ENCODE measurements around the gene SYT6. TPM values are rescaled to one million over a fixed set of nuclear protein-coding genes. Genes with fewer than 3 reads are reported as not detected.

The SYT6 gene
- total RNA-seq, 2 experiments from 2014 or later = not detected

- ChIA-PET CTCF (ENCODE audit: unreplicated experiment) (no interaction called here), POLR2A (no interaction called here)
- BruUV-seq (replicated peaks) = no TSS peak
- Histone ChIP-seq H3K36me3 (ENCODE audit: insufficient read depth, low read length) (no peaks in the 10 kb centered on the region), H3K9me2 (ENCODE audit: insufficient read depth, low read length) (no peaks in the 10 kb centered on the region), H2AFZ (ENCODE audit: low read length) (no peak overlapping the region), H3K4me1 (ENCODE audit: insufficient read depth, low read length, poor library complexity, severe bottlenecking) (no peaks in the 10 kb centered on the region), H3K4me3 (ENCODE audit: low read depth, low read length, poor library complexity, severe bottlenecking) (no peak overlapping the region), H3K4me2 (ENCODE audit: low read length) (no peak overlapping the region), H3K79me2 (ENCODE audit: insufficient read depth, low read depth, low read length) (no peaks in the 10 kb centered on the region), H3K9me3 (ENCODE audit: low read length) (no peaks in the 10 kb centered on the region), H4K20me1 (ENCODE audit: insufficient read depth, low read length) (no peaks in the 10 kb centered on the region), H3K27ac (ENCODE audit: low read depth, low read length, poor library complexity, severe bottlenecking) (no peak overlapping the region)
- intact Hi-C loops (cut with micrococcal nuclease; ENCODE audit: unreplicated experiment) = no loop called here
- no peak for DNase-seq (ENCODE audit: low spot score)
- no peak for TF ChIP-seq EZH2phosphoT487 (IDR thresholded peaks at IDR 0.05; ENCODE audit: borderline replicate concordance, low read depth, low read length)
Observed at GRCh38 chr1:114114185-114115094, 39.2 kb downstream of the SYT6 start.

DNA sequence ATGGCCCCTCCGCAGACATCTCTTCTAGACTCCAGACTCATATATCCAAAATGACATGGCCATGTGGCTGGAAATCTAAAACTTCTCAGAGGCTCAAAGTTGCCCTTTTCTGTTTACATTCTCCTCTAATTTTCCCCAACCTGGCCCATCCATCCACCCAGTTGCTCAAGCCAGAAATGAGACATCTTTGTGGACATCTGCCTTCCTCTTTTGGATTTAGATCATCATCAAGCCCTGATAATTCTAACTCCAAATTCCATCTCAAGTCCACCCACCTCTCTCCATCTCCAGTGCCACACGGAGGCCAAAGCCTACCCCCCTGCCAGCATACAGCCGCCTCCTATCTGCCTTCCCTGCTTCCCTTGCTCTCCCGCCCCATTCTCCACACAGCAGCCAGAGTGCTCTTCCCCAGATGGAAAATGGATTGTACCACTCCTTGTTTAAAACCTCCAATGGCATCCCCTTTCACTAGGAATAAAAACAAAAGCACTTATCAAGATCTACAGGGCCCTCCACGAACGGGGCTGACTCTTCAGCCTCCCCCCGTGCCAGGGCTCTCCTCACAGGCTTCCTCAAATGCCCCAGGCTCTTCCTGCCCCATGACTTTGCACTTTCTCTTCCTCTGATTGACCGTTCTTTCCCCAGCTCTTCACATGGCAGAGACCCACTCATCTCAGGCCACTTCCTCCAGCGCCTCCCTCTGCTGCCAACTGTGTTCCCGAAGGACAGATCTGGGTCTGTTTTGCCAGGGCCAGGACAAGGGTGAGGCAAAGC lies 40.1 kb downstream of the SYT6 start:
- H3K4me2 ChIP-seq (ENCODE audit: low read length) = no peak overlapping the region
- BruUV-seq (replicated peaks) = no TSS peak
- CTCF ChIA-PET (ENCODE audit: unreplicated experiment) = no interaction called here

More for the DNA sequence above, 40.1 kb downstream of the SYT6 start:
- TF ChIP-seq EZH2phosphoT487 (IDR thresholded peaks at IDR 0.05; ENCODE audit: borderline replicate concordance, low read depth, low read length) (no peak), CTCF (conservative IDR thresholded peaks at IDR 0.05; ENCODE audit: low read length) (no peak)
- no peak overlapping the region for H3K27ac ChIP-seq (ENCODE audit: low read depth, low read length, poor library complexity, severe bottlenecking)
- no peak for DNase-seq (ENCODE audit: low spot score)
- POLR2A ChIA-PET = no interaction called here
- H3K9me2 ChIP-seq (ENCODE audit: insufficient read depth, low read length) = no peaks in the 10 kb centered on the region
- H3K9me3 ChIP-seq (ENCODE audit: low read length) = no peaks in the 10 kb centered on the region
- H3K36me3 ChIP-seq (ENCODE audit: insufficient read depth, low read length) = no peaks in the 10 kb centered on the region
- intact Hi-C loops (cut with micrococcal nuclease; ENCODE audit: unreplicated experiment) = no loop called here
- H3K4me3 ChIP-seq (ENCODE audit: low read depth, low read length, poor library complexity, severe bottlenecking) = no peak overlapping the region
- H3K79me2 ChIP-seq (ENCODE audit: insufficient read depth, low read depth, low read length) = no peaks in the 10 kb centered on the region
- H4K20me1 ChIP-seq (ENCODE audit: insufficient read depth, low read length) = no peaks in the 10 kb centered on the region
- no peaks in the 10 kb centered on the region for H3K4me1 ChIP-seq (ENCODE audit: insufficient read depth, low read length, poor library complexity, severe bottlenecking)
- H2AFZ ChIP-seq (ENCODE audit: low read length) = no peak overlapping the region

Data from OCI-LY7 (cell line).